ENCODE data around the gene FAM20C. TPM values are rescaled to one million over a fixed set of nuclear protein-coding genes. Genes with fewer than 3 reads are reported as not detected.
"Not testable (repeated sequence)": the region's sequence is repeated elsewhere in the genome, so short reads cannot be mapped to it uniquely, and the experiment has no call there.

Gene FAM20C
- polyA plus RNA-seq, 2 donors: 6.9 to 11.5 TPM

DNA sequence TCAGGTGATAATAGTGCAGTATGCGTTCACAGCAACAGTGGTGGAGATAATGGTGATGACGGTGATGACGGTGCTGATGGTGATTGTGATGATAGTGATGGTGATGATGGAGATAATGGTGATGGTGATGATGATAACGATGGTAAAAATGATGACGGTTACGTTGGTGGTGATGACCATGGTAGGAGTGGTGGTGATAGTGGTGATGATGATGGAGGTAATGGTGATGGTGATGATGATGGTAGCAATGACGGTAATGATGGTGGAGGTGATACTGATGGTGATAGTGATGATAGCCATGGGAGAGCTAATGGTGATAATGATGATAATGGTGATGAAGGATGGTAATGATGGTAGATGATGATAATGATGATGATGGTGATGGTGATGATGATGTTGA is 45.0 kb downstream of the FAM20C start:
- Histone ChIP-seq H3K36me3 (ENCODE audit: control insufficient read depth in 2 of 2, insufficient read depth in 2 of 2, low read length in 1 of 2) (no peaks in the 10 kb centered on the region), H3K4me3 (ENCODE audit: low read depth in 1 of 2, low read length in 2 of 2) (no peak overlapping the region), H3K9me3 (ENCODE audit: control insufficient read depth in 2 of 2, insufficient read depth in 1 of 2, low read depth in 1 of 2, low read length in 1 of 2) (no peaks in the 10 kb centered on the region), H3K4me1 (ENCODE audit: control insufficient read depth in 2 of 2, insufficient read depth in 2 of 2, low read length in 1 of 2) (peaks cover 5 to 29% of the 10 kb centered on the region in 2 donors), H3K27ac (ENCODE audit: low read depth in 2 of 2, low read length in 1 of 2) (no peak overlapping the region), H3K27me3 (ENCODE audit: control insufficient read depth in 1 of 2, insufficient read depth in 2 of 2, low read length in 2 of 2) (no peaks in the 10 kb centered on the region)
- WGBS, 2 donors: 83 to 92% methylated on average over 7 of the region's 7 CpGs

DNA sequence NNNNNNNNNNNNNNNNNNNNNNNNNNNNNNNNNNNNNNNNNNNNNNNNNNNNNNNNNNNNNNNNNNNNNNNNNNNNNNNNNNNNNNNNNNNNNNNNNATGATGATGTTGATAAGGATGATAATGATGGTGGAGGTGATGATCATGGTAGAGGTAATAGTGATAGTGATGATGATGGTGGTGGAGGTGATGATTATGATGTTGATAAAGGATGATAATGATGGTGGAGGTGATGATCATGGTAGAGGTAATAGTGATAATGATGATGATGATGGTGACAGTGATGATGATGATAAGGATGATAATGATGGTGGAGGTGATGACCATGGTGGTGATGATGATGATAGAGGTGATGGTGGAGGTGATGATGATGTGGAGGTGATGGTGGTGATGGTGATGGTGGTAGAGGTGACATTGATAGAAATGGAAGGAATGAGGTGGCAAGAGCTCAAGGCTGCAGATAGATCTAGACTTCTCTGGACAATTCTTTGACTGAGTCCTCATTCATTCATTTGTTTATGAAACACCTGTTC is 47.8 kb downstream of the FAM20C start:
- no peaks in the 10 kb centered on the region for H3K9me3 ChIP-seq (ENCODE audit: control insufficient read depth in 2 of 2, insufficient read depth in 1 of 2, low read depth in 1 of 2, low read length in 1 of 2)
- no peak overlapping the region for H3K27ac ChIP-seq (ENCODE audit: low read depth in 2 of 2, low read length in 1 of 2)
- peaks cover 0 to 2% of the 10 kb centered on the region in 2 donors for H3K36me3 ChIP-seq (ENCODE audit: control insufficient read depth in 2 of 2, insufficient read depth in 2 of 2, low read length in 1 of 2)
- H3K27me3 ChIP-seq (ENCODE audit: control insufficient read depth in 1 of 2, insufficient read depth in 2 of 2, low read length in 2 of 2): no peaks in the 10 kb centered on the region
- peaks cover 0 to 13% of the 10 kb centered on the region in 2 donors for H3K4me1 ChIP-seq (ENCODE audit: control insufficient read depth in 2 of 2, insufficient read depth in 2 of 2, low read length in 1 of 2)
- H3K4me3 ChIP-seq (ENCODE audit: low read depth in 1 of 2, low read length in 2 of 2): no peak overlapping the region

DNA sequence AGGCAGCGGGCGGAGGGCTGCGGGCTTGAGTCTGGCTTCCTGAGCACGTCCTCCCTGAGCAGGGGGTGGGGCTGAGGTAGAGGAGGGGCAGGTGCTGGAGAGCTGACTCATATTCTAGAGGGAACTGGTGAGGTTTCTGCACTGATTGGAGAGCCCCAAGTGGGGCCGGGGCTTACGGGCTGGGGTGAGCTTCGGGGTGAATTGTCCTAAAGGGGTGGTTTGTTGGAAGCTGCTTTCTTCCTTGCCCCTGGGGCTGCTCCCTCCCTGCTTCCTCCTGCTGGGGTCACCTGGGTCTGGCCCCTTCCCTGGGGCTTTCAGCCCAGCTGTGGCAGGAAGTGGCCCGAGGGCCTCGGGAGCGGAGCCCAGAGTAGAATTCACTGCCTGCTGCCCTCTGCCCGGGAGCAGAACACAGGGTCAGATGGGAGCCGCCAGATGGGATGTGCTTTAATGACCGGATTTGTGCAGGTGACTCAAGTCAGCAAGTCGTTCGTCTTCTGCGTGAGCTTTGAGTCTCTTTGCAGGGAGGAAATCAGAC is 48.6 kb downstream of the FAM20C start:
- Histone ChIP-seq H3K27ac (ENCODE audit: low read depth in 2 of 2, low read length in 1 of 2) (no peak overlapping the region), H3K36me3 (ENCODE audit: control insufficient read depth in 2 of 2, insufficient read depth in 2 of 2, low read length in 1 of 2) (peaks cover 0 to 6% of the 10 kb centered on the region in 2 donors), H3K9me3 (ENCODE audit: control insufficient read depth in 2 of 2, insufficient read depth in 1 of 2, low read depth in 1 of 2, low read length in 1 of 2) (no peaks in the 10 kb centered on the region), H3K4me1 (ENCODE audit: control insufficient read depth in 2 of 2, insufficient read depth in 2 of 2, low read length in 1 of 2) (peaks cover 0 to 6% of the 10 kb centered on the region in 2 donors), H3K27me3 (ENCODE audit: control insufficient read depth in 1 of 2, insufficient read depth in 2 of 2, low read length in 2 of 2) (no peaks in the 10 kb centered on the region), H3K4me3 (ENCODE audit: low read depth in 1 of 2, low read length in 2 of 2) (no peak overlapping the region)
- 45 to 53% methylated on average over 16 of the region's 16 CpGs for WGBS, 2 donors

DNA sequence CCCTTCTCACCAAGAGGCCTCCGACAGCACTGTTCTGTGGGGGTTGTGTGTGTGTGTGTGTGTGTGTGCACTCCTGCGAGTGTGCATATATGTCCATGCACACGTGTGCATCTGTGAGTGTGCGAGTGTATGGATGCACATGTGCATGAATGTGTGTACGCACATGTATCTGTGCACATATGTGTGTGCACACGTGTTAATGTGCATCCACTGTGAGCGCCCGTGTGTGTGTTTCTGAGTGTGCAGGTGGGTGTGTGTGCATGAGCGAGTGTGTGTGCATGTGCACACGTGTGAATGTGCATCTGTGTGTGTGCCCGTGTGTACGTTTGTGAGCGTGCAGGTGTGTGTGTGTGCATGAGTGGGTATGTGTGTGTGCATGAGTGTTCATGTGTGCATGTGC is 49.1 kb downstream of the FAM20C start:
- H3K4me3 ChIP-seq (ENCODE audit: low read depth in 1 of 2, low read length in 2 of 2): no peak overlapping the region
- no peaks in the 10 kb centered on the region for H3K27me3 ChIP-seq (ENCODE audit: control insufficient read depth in 1 of 2, insufficient read depth in 2 of 2, low read length in 2 of 2)
- 94 to 95% methylated on average over 13 of the region's 13 CpGs for WGBS, 2 donors
- H3K36me3 ChIP-seq (ENCODE audit: control insufficient read depth in 2 of 2, insufficient read depth in 2 of 2, low read length in 1 of 2): peaks cover 0 to 8% of the 10 kb centered on the region in 2 donors
- H3K9me3 ChIP-seq (ENCODE audit: control insufficient read depth in 2 of 2, insufficient read depth in 1 of 2, low read depth in 1 of 2, low read length in 1 of 2): no peaks in the 10 kb centered on the region
- H3K27ac ChIP-seq (ENCODE audit: low read depth in 2 of 2, low read length in 1 of 2): no peak overlapping the region
- peaks cover 0 to 4% of the 10 kb centered on the region in 2 donors for H3K4me1 ChIP-seq (ENCODE audit: control insufficient read depth in 2 of 2, insufficient read depth in 2 of 2, low read length in 1 of 2)

DNA sequence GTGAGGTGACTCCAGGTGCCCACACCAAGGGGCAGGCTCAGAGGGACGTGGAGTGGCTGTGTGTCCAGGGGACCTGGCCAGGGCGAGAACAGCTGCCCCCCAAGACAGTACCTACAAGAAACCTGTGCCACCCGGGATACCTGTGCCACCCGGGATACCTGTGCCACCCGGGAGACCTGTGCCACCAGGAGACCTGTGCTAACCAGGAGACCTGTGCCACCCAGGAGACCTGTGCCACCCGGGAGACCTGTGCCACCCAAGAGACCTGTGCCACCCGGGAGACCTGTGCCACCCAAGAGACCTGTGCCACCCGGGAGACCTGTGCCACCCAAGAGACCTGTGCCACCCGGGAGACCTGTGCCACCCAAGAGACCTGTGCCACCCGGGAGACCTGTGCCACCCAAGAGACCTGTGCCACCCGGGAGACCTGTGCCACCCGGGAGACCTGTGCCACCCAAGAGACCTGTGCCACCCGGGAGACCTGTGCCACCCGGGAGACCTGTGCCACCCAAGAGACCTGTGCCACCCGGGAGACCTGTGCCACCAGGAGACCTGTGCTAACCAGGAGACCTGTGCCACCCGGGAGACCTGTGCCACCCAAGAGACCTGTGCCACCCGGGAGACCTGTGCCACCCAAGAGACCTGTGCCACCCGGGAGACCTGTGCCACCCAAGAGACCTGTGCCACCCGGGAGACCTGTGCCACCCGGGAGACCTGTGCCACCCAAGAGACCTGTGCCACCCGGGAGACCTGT is 50.6 kb downstream of the FAM20C start:
- not testable (repeated sequence) for H3K4me3 ChIP-seq (ENCODE audit: low read depth in 1 of 2, low read length in 2 of 2)
- H3K36me3 ChIP-seq (ENCODE audit: control insufficient read depth in 2 of 2, insufficient read depth in 2 of 2, low read length in 1 of 2): peaks cover 0 to 13% of the 10 kb centered on the region in 2 donors
- 95 to 100% methylated on average over 5 to 12 of the region's 21 CpGs for WGBS, 2 donors

DNA sequence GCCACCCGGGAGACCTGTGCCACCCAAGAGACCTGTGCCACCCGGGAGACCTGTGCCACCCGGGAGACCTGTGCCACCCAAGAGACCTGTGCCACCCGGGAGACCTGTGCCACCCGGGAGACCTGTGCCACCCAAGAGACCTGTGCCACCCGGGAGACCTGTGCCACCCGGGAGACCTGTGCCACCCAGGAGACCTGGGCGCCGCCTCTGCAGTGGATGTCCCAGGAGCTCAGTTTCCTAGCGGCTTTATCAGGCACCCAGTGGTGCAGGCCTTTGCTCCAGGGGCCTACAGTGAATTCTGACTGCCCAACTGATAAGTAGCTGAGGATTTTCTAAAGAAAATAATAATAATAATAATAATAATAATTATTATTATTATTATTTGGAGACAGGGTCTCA is 51.2 kb downstream of the FAM20C start:
- H3K9me3 ChIP-seq (ENCODE audit: control insufficient read depth in 2 of 2, insufficient read depth in 1 of 2, low read depth in 1 of 2, low read length in 1 of 2); H3K27ac ChIP-seq (ENCODE audit: low read depth in 2 of 2, low read length in 1 of 2); H3K27me3 ChIP-seq (ENCODE audit: control insufficient read depth in 1 of 2, insufficient read depth in 2 of 2, low read length in 2 of 2); H3K4me1 ChIP-seq (ENCODE audit: control insufficient read depth in 2 of 2, insufficient read depth in 2 of 2, low read length in 1 of 2); H3K4me3 ChIP-seq (ENCODE audit: low read depth in 1 of 2, low read length in 2 of 2): not testable (repeated sequence)
- 95 to 97% methylated on average over 3 to 6 of the region's 10 CpGs for WGBS, 2 donors
- H3K36me3 ChIP-seq (ENCODE audit: control insufficient read depth in 2 of 2, insufficient read depth in 2 of 2, low read length in 1 of 2): peaks cover 0 to 17% of the 10 kb centered on the region in 2 donors

More for the DNA sequence above, 50.6 kb downstream of the FAM20C start:
- H3K9me3 ChIP-seq (ENCODE audit: control insufficient read depth in 2 of 2, insufficient read depth in 1 of 2, low read depth in 1 of 2, low read length in 1 of 2); H3K27ac ChIP-seq (ENCODE audit: low read depth in 2 of 2, low read length in 1 of 2); H3K27me3 ChIP-seq (ENCODE audit: control insufficient read depth in 1 of 2, insufficient read depth in 2 of 2, low read length in 2 of 2); H3K4me1 ChIP-seq (ENCODE audit: control insufficient read depth in 2 of 2, insufficient read depth in 2 of 2, low read length in 1 of 2): not testable (repeated sequence)

DNA sequence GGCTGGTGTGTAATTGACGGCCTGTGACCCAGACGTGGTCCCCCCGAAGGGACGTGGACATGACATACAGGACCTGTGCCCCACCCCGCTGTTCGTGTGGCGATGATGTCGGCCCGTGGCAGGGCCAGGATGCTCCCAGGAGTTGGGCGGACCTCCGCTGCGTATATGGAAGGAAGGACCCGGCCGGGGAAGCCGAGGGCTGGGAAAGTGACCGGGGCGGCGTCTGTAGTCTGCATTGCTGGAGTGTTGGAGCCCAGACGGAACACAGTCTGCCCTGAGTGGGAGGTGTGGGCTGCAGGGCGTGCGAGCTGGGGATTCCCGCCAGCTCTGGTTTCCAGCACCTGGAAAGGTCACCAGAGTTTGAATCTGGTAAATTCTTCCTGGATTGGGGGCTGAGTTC is 52.6 kb downstream of the FAM20C start:
- Histone ChIP-seq H3K27ac (ENCODE audit: low read depth in 2 of 2, low read length in 1 of 2) (no peak overlapping the region), H3K4me1 (ENCODE audit: control insufficient read depth in 2 of 2, insufficient read depth in 2 of 2, low read length in 1 of 2) (peaks cover 0 to 4% of the 10 kb centered on the region in 2 donors), H3K4me3 (ENCODE audit: low read depth in 1 of 2, low read length in 2 of 2) (no peak overlapping the region), H3K9me3 (ENCODE audit: control insufficient read depth in 2 of 2, insufficient read depth in 1 of 2, low read depth in 1 of 2, low read length in 1 of 2) (no peaks in the 10 kb centered on the region), H3K27me3 (ENCODE audit: control insufficient read depth in 1 of 2, insufficient read depth in 2 of 2, low read length in 2 of 2) (no peaks in the 10 kb centered on the region), H3K36me3 (ENCODE audit: control insufficient read depth in 2 of 2, insufficient read depth in 2 of 2, low read length in 1 of 2) (peaks cover 0 to 17% of the 10 kb centered on the region in 2 donors)
- 84 to 89% methylated on average over 22 of the region's 22 CpGs for WGBS, 2 donors

DNA sequence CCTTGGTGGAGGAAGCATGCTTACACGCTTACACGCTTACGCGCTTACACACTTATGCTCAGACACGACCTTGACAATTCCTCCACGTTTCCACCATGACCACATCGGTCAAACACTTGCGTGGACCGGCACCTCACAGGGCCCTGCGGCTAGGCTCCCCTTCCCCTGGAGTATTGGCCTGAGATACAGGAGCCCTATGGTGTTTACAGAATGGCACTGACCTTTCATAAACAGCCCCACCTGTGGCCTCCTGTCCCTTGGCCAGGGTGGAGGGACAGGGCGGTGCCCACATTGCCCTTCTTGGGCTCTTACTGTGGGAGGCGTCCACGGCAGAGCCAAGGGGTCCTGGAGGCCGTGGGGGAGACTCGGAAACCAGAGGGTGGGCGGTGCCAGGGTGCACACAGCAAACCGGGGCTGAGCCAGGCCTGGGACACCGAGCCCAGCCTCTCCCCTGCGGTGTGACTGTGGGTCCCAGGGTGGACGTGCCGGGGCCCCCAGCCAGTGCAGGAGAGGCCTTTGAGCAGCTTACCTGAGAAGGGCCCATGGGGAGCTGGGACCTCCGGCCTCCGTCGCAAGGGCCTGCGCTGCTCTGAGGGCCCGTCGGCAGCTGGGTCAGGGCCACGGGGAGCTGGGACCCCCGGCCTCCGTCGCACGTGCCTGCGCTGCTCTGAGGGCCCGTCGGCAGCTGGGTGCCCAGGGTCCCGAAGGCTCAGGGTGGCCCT is 53.4 kb downstream of the FAM20C start:
- no peaks in the 10 kb centered on the region for H3K27me3 ChIP-seq (ENCODE audit: control insufficient read depth in 1 of 2, insufficient read depth in 2 of 2, low read length in 2 of 2)
- no peaks in the 10 kb centered on the region for H3K9me3 ChIP-seq (ENCODE audit: control insufficient read depth in 2 of 2, insufficient read depth in 1 of 2, low read depth in 1 of 2, low read length in 1 of 2)
- H3K4me1 ChIP-seq (ENCODE audit: control insufficient read depth in 2 of 2, insufficient read depth in 2 of 2, low read length in 1 of 2): peaks cover 0 to 4% of the 10 kb centered on the region in 2 donors
- WGBS, 2 donors: 92 to 93% methylated on average over 34 to 36 of the region's 36 CpGs
- H3K36me3 ChIP-seq (ENCODE audit: control insufficient read depth in 2 of 2, insufficient read depth in 2 of 2, low read length in 1 of 2): peaks cover 0 to 21% of the 10 kb centered on the region in 2 donors
- no peak overlapping the region for H3K4me3 ChIP-seq (ENCODE audit: low read depth in 1 of 2, low read length in 2 of 2)
- no peak overlapping the region for H3K27ac ChIP-seq (ENCODE audit: low read depth in 2 of 2, low read length in 1 of 2)

DNA sequence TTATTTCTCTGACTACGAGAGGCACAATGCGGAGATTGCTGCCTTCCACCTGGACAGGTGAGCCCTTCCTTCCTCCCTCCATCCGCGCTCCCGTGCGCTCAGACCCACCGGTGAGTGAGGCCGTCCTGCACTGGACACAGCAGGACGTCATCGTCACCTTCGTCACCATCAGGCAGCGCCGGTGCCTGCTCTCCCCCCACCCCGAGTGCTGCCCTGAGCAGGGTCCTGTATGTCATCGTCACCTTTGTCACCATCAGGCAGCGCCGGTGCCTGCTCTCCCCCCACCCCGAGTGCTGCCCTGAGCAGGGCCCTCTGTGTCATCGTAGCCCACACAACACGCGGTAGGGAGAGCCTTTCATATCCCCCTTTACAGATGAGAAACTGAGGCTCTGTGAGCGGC is 54.1 kb downstream of the FAM20C start:
- H3K4me3 ChIP-seq (ENCODE audit: low read depth in 1 of 2, low read length in 2 of 2): no peak overlapping the region
- no peaks in the 10 kb centered on the region for H3K9me3 ChIP-seq (ENCODE audit: control insufficient read depth in 2 of 2, insufficient read depth in 1 of 2, low read depth in 1 of 2, low read length in 1 of 2)
- peaks cover 0 to 22% of the 10 kb centered on the region in 2 donors for H3K36me3 ChIP-seq (ENCODE audit: control insufficient read depth in 2 of 2, insufficient read depth in 2 of 2, low read length in 1 of 2)
- H3K4me1 ChIP-seq (ENCODE audit: control insufficient read depth in 2 of 2, insufficient read depth in 2 of 2, low read length in 1 of 2): peaks cover 0 to 1% of the 10 kb centered on the region in 2 donors
- no peaks in the 10 kb centered on the region for H3K27me3 ChIP-seq (ENCODE audit: control insufficient read depth in 1 of 2, insufficient read depth in 2 of 2, low read length in 2 of 2)
- H3K27ac ChIP-seq (ENCODE audit: low read depth in 2 of 2, low read length in 1 of 2): no peak overlapping the region
- 90 to 92% methylated on average over 21 to 22 of the region's 22 CpGs for whole genome bisulfite sequencing, 2 donors

All from esophagus (tissue), 2 donors.